ENCODE data around the gene LRRC8D. TPM values are rescaled to one million over a fixed set of nuclear protein-coding genes. Genes with fewer than 3 reads are reported as not detected.
"Not testable (repeated sequence)": the region's sequence is repeated elsewhere in the genome, so short reads cannot be mapped to it uniquely, and the experiment has no call there.

The LRRC8D gene
- total RNA-seq, 1 experiment from 2014 or later: 19.6 TPM

DNA sequence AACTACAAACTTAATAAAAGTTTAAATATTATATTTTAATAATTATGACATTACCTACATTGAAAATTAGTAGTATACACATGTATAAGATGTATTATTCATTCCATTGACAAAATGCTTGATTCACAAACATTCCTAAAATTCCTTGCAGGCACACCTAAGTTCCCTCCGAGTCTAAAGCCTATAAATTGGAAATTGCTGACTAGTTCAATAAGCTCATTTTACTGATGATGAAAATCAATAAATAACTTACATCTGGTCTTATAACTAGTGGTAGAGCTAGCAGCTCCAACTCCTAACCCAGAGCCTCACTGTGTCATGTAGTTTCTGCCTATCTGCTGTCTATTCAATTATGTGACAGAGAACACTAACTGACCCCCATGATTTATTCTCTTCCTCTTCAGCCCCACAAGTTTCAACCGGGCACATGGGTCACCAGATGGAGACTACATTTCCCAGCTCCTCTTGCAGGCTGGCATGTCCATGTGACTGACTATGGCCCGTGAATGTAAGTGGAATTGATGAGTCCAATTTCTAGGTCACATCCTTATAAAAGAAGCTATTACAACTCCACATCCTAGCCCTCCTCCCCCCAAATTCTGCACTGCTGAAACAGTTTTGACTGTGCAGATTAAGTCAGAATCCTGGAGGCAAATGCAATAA lies 29.6 kb upstream of the LRRC8D start:
- H3K36me3 ChIP-seq (ENCODE audit: low read depth, low read length): no peaks in the 10 kb centered on the region
- H4K20me1 ChIP-seq (ENCODE audit: low read length): no peaks in the 10 kb centered on the region
- ChIA-PET CTCF (no interaction called here), POLR2A (ENCODE audit: unreplicated experiment) (no interaction called here)
- no peaks in the 10 kb centered on the region for H3K27me3 ChIP-seq (ENCODE audit: low read length)
- no peak overlapping the region for H2AFZ ChIP-seq (ENCODE audit: low read length)
- H3F3A ChIP-seq (ENCODE audit: low read length, unreplicated experiment): no peaks in the 10 kb centered on the region
- no peaks in the 10 kb centered on the region for H3K9me2 ChIP-seq (replicated peaks; ENCODE audit: low read length)
- no peak for TF ChIP-seq EZH2phosphoT487 (IDR thresholded peaks at IDR 0.05; ENCODE audit: borderline replicate concordance, low read length)
- no peak for TF ChIP-seq EZH2 (IDR thresholded peaks at IDR 0.05; ENCODE audit: low read length, unreplicated experiment)
- TF ChIP-seq, protein P1, sequence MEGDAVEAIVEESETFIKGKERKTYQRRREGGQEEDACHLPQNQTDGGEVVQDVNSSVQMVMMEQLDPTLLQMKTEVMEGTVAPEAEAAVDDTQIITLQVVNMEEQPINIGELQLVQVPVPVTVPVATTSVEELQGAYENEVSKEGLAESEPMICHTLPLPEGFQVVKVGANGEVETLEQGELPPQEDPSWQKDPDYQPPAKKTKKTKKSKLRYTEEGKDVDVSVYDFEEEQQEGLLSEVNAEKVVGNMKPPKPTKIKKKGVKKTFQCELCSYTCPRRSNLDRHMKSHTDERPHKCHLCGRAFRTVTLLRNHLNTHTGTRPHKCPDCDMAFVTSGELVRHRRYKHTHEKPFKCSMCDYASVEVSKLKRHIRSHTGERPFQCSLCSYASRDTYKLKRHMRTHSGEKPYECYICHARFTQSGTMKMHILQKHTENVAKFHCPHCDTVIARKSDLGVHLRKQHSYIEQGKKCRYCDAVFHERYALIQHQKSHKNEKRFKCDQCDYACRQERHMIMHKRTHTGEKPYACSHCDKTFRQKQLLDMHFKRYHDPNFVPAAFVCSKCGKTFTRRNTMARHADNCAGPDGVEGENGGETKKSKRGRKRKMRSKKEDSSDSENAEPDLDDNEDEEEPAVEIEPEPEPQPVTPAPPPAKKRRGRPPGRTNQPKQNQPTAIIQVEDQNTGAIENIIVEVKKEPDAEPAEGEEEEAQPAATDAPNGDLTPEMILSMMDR (conservative IDR thresholded peaks at IDR 0.05; ENCODE audit: low read depth, low read length): no peak
- H3K4me1 ChIP-seq (ENCODE audit: insufficient read depth, low read length): no peaks in the 10 kb centered on the region
- no TSS peak for BruUV-seq (replicated peaks)
- no peak overlapping the region for H3K4me3 ChIP-seq (ENCODE audit: low read length)
- intact Hi-C loops (cut with micrococcal nuclease): no loop called here
- H3K9me3 ChIP-seq (ENCODE audit: low read length): no peaks in the 10 kb centered on the region
- H3K4me2 ChIP-seq (ENCODE audit: low read length): no peak overlapping the region
- DNase-seq: no peak
- H3K9ac ChIP-seq (ENCODE audit: low read length): no peak overlapping the region
- H3K79me2 ChIP-seq (ENCODE audit: low read length): no peaks in the 10 kb centered on the region
- ATAC-seq: no peak
- no peak overlapping the region for H3K27ac ChIP-seq (ENCODE audit: low read length)

DNA sequence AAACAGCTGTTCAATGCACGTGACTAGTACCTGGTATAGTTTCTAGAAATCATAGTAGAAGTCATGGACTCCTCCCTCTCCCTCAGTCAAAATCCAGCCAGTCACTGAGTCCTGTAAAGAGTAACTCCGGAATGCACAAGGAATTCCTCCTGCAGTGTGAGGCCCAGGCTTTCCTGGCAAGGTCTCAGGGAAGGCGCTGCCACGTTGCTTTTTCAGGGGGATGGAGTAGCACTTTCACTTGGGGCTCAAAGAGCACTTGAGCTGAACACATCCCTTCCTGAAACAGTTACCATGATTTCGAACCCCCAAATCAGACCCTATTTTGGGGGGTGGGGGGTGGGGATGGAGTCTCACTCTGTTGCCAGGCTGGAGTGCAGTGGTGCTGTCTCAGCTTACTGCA lies 26.4 kb upstream of the LRRC8D start:
- ATAC-seq: no peak
- BruUV-seq (replicated peaks): no TSS peak

GRCh38 chr1:89795571-89795970 lies 25.3 kb upstream of the LRRC8D start:
- H3K27ac ChIP-seq (ENCODE audit: low read length); ATAC-seq; H4K20me1 ChIP-seq (ENCODE audit: low read length); H3K27me3 ChIP-seq (ENCODE audit: low read length); H2AFZ ChIP-seq (ENCODE audit: low read length); DNase-seq; H3K9me2 ChIP-seq (replicated peaks; ENCODE audit: low read length); intact Hi-C loops (cut with micrococcal nuclease); H3F3A ChIP-seq (ENCODE audit: low read length, unreplicated experiment); H3K4me3 ChIP-seq (ENCODE audit: low read length); POLR2A ChIA-PET (ENCODE audit: unreplicated experiment); H3K36me3 ChIP-seq (ENCODE audit: low read depth, low read length); H3K79me2 ChIP-seq (ENCODE audit: low read length); H3K4me2 ChIP-seq (ENCODE audit: low read length); H3K9me3 ChIP-seq (ENCODE audit: low read length); H3K9ac ChIP-seq (ENCODE audit: low read length); BruUV-seq (replicated peaks); CTCF ChIA-PET: not testable (repeated sequence)
- peaks cover 13% of the 10 kb centered on the region for H3K4me1 ChIP-seq (ENCODE audit: insufficient read depth, low read length)

More for the DNA sequence above, 26.4 kb upstream of the LRRC8D start:
- H3K9me2 ChIP-seq (replicated peaks; ENCODE audit: low read length): no peaks in the 10 kb centered on the region
- intact Hi-C loops (cut with micrococcal nuclease): no loop called here
- no peaks in the 10 kb centered on the region for H3K36me3 ChIP-seq (ENCODE audit: low read depth, low read length)
- H3K27ac ChIP-seq (ENCODE audit: low read length): no peak overlapping the region
- H3K9me3 ChIP-seq (ENCODE audit: low read length): no peaks in the 10 kb centered on the region
- no peak overlapping the region for H3K4me3 ChIP-seq (ENCODE audit: low read length)
- H2AFZ ChIP-seq (ENCODE audit: low read length): no peak overlapping the region
- no peak overlapping the region for H3K4me2 ChIP-seq (ENCODE audit: low read length)
- H4K20me1 ChIP-seq (ENCODE audit: low read length): no peaks in the 10 kb centered on the region
- ChIA-PET POLR2A (ENCODE audit: unreplicated experiment) (no interaction called here), CTCF (no interaction called here)
- H3K27me3 ChIP-seq (ENCODE audit: low read length): no peaks in the 10 kb centered on the region
- no peaks in the 10 kb centered on the region for H3F3A ChIP-seq (ENCODE audit: low read length, unreplicated experiment)
- DNase-seq: no peak
- H3K9ac ChIP-seq (ENCODE audit: low read length): no peak overlapping the region
- TF ChIP-seq EZH2phosphoT487 (IDR thresholded peaks at IDR 0.05; ENCODE audit: borderline replicate concordance, low read length) (no peak), EZH2 (IDR thresholded peaks at IDR 0.05; ENCODE audit: low read length, unreplicated experiment) (no peak)
- TF ChIP-seq, protein P1 (conservative IDR thresholded peaks at IDR 0.05; ENCODE audit: low read depth, low read length): no peak
- H3K4me1 ChIP-seq (ENCODE audit: insufficient read depth, low read length): peaks cover 7% of the 10 kb centered on the region
- no peaks in the 10 kb centered on the region for H3K79me2 ChIP-seq (ENCODE audit: low read length)

GRCh38 chr1:89797876-89798275 lies 23.0 kb upstream of the LRRC8D start:
- H3K27me3 ChIP-seq (ENCODE audit: low read length); H3K9me3 ChIP-seq (ENCODE audit: low read length); intact Hi-C loops (cut with micrococcal nuclease); POLR2A ChIA-PET (ENCODE audit: unreplicated experiment); DNase-seq; H3K9me2 ChIP-seq (replicated peaks; ENCODE audit: low read length); H4K20me1 ChIP-seq (ENCODE audit: low read length); H3K79me2 ChIP-seq (ENCODE audit: low read length); CTCF ChIA-PET; H3K4me2 ChIP-seq (ENCODE audit: low read length); H3K9ac ChIP-seq (ENCODE audit: low read length); H3K27ac ChIP-seq (ENCODE audit: low read length); BruUV-seq (replicated peaks); H3K4me3 ChIP-seq (ENCODE audit: low read length); H3K36me3 ChIP-seq (ENCODE audit: low read depth, low read length); H2AFZ ChIP-seq (ENCODE audit: low read length); H3F3A ChIP-seq (ENCODE audit: low read length, unreplicated experiment); ATAC-seq: not testable (repeated sequence)
- H3K4me1 ChIP-seq (ENCODE audit: insufficient read depth, low read length): peaks cover 13% of the 10 kb centered on the region
